ENCODE data around the gene LZTR1.

Gene LZTR1

DNA sequence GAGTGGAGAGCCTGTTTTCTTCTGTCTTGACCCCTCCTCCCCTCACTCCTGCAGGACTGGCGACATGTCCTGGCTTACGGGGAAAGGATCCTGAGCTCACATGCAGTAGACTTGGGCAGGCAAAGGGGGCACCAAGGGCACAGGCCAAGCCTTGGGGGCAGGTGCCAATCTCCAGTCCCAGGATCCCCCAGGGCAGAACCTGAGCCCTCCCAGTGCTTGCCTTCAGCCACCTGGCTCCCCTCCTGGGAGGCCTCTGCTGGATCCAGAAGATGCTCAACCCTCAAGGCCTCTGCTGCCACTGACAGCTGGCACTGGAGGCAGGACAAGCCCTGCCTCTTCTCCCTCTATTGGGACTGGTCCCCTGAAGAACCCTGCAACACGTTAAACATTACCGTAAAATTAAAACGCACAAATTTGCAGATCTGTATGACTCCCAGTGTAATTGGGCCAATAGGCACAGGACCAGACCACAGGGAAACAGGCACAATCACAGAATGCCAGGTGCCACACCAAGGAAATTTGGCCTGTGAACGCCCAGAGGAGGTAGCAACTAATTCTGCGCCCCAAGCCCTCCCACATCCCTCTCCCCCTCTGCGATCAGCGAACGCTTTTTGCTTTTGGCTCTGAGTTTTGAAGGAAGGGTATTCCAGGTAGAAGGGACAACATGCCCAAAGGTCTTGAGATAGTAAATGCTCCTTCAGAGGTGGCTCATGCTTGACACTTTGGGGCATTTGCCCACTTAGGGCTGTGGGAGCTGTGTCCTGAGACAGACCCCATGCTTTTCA, 967 bp upstream of the LZTR1 start:
- no peak for DNase-seq (ENCODE audit: low spot score)

DNA sequence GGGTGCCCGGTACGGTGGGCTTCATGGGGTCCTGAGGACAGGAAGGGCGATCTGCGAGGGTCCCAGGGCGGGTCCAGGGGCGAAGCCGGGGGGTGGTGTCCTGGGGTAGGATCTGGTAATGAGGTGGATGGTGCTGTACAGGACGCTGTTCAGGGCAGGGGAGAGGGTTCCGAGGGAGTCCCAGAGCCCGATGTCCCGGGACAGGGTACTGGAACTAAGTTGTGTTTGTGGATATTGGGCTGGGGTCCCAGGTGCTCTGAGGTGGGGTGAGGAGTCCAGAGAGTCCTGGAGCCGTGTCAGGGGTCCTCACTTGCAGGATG, 426 bp downstream of the LZTR1 start:
- no peak for DNase-seq (ENCODE audit: low spot score)

DNA sequence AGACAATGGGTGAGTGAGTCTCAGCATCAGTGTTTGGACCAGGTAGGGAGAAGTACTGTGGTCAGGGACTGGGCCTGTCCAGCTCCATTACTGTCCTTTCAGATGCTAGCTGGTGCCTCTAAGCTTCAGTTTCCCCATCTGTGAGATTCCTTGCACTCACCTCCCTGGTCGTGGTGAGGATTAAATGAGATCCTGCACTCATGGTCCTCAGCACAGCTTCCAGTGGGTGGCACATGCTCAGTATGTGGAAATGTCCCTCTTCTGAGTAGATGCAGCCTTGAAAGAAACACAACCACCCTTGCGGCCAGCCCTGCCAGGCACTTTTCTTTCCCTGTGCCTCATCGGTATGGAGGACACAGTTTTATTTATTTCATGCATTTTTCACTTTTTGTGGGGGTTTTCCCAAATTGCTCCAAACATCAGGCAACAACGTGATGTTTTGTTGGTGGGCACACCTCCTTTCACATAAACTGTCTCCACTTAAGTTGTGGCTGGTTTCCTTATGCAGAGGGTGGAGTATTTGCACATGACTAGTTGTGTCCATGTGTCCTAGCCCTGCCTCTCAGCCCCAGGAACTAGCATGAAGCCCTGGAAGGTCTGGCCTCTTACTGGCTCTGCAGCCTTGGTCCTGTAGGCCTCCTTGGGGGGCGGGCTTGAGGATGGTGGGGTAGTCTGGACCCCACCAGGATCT, 1.1 kb downstream of the LZTR1 start:
- no peak for DNase-seq (ENCODE audit: low spot score)

DNA sequence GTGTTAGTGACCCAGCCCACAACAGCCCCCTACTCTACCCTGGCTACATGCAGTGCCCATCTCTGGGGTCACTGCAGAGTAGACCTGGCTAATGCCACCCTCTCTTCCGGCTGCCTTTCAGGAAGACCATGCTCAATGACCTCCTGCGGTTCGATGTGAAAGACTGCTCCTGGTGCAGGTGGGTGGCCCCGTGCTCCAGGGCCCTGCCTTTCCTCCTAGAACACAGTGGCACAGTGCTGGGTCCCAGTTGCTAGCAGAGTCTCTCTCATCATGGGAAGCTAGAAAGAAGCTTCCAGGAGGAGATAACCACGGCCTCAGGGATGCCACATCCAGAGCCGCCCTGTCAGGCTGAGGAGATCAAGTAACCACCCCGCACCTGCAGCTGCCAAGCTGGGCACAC, 3.6 kb downstream of the LZTR1 start:
- no peak for DNase-seq (ENCODE audit: low spot score)

DNA sequence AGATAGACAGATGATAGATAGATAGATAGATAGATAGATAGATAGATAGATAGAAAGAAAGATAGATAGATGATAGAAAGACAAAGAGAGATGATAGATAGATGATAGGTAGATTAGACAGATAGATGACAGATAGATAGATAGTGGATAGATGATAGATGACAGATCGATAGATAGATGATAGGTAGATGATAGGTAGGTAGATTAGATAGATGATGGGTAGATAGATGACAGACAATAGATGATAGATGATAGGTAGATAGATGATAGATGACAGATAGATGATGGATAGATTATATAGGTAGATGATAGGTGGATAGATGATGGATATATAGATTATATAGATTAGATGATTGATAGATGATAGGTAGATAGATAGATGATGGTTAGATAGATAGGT, 4.3 kb downstream of the LZTR1 start:
- no peak for DNase-seq (ENCODE audit: low spot score)

DNA sequence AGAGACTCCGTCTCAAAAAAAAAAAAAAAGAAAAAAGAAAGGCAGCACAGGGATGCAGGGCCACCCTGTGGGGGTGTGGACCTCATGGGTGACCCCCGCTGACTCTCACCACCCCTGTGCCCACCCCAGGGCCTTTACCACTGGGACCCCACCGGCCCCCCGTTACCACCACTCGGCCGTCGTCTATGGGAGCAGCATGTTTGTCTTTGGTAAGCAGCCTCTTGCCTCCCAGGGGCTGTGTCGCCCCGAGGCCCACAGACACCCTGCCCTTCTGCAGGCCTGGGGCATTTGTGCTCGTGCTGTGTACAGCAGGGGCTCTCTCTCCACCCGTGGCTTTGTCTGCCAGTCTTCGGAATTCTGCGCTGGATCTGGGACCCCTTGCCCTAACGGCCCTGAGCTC, 5.3 kb downstream of the LZTR1 start:
- DNase-seq (ENCODE audit: low spot score), result no peak

DNA sequence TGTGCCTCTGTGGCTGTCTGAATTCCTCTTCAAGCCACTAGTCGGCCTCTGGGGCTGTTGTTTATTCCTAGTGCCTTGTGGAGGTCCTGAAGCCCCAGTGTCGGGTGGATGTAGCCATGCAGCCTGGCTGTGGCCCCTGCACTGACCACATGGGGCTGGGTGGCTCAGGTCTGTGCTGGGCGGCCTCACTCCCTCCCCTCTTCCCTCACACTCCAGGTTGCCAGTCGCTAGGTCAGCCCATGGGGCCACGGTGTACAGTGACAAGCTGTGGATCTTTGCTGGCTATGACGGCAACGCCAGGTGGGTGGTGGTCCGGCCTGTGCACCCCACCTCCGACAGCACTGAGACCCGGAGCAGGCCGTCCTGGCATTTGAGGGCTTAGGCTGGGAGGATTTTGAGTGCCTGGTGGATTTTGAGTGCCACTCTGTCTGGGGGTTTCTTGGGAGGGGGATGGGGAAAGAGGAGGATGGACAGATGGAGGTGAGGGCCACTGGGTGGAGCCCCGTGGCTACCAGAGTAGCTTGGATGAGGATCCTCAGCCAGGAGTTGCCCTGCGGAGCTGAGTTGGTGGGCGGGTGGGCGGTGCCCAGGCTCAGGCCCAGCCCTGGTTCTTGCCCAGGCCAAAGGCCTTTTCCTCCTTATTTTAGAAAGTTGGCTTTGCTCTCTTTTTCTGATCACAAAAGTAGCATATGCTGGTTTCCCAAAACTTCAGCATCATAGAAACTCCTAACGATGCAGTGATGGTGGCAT, 6.7 kb downstream of the LZTR1 start:
- no peak for DNase-seq (ENCODE audit: low spot score)

DNA sequence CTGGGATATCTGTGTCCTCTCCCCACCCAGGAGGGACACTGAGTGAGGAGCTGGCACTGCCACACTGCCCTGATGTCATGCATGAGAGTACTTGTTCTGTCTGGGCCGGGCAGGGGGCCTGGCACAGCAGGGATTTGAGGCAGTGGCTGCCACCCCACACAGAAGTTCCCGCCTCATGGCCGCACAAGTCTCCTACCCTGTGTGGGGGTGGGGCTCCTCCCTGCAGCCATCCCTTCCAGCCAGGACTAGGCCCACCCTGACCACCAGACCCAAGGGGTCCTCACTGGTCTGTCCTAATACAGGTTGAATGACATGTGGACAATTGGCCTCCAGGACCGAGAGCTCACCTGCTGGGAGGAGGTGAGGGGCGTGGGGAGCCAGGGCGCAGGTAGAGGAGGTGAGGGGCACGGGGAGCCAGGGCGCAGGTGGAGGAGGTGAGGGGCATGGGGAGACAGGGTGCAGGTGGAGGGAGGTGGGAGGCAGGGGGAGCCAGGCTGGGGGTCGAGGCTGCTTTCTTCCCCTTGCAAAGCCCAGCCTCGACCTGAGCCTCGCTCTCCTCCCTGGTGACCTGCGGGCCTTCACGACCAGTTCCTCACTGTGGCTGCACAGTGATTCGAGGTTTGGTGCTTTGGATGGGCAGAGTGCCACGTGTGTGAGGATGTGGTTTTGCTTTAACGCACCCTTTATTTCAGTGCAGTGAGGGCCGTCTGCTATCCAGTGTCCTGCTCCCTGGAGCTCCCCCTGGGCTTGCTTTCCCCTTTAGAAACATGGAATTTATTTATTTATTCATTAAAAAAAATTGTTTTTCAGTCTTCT, 7.4 kb downstream of the LZTR1 start:
- peak; percentile 27 for DNase-seq (ENCODE audit: low spot score)

DNA sequence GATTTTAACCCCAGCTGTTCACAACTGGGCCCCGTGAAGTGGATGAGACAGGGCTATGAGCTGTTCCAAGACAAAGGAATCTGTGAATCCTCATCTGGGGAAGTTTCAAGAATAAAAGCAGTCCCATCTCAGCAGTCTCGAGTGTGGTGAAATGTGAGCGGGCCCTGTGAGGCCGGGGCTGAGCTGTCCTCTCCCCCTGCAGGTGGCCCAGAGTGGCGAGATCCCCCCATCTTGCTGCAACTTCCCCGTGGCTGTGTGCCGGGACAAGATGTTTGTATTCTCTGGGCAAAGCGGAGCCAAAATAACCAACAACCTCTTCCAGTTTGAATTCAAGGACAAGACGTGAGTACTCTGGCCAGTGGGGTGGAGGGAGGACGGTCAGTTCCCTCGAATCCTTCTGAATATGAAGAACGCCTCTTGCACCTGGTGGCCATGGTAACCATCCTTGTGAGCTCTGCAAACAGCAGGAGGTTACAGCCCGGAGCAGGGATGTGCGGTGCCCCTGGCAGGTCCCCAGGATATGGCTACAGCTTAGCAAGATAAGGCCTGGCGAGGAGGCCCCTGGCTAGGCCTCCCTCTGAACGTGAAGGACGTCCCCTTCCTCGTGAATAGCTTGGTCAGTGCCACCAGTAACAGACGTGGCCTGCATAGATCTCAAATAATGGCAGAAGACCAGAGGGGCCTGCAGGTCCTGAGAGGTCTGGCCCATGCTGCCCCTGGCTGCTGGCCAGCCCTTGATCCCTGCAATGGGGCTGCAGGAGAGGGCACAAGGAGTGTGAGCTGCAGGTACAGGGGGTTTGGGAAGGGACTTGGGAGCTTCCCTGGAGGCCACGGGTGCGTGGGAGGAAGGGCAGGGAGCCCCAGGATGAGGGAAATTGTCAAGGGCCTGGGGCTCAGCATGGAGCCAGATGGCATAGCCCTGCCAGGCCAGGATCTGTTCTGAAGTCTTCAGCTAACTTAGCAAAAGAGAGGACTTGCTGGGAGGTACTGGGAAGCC, 8.4 kb downstream of the LZTR1 start:
- no peak for DNase-seq (ENCODE audit: low spot score)

DNA sequence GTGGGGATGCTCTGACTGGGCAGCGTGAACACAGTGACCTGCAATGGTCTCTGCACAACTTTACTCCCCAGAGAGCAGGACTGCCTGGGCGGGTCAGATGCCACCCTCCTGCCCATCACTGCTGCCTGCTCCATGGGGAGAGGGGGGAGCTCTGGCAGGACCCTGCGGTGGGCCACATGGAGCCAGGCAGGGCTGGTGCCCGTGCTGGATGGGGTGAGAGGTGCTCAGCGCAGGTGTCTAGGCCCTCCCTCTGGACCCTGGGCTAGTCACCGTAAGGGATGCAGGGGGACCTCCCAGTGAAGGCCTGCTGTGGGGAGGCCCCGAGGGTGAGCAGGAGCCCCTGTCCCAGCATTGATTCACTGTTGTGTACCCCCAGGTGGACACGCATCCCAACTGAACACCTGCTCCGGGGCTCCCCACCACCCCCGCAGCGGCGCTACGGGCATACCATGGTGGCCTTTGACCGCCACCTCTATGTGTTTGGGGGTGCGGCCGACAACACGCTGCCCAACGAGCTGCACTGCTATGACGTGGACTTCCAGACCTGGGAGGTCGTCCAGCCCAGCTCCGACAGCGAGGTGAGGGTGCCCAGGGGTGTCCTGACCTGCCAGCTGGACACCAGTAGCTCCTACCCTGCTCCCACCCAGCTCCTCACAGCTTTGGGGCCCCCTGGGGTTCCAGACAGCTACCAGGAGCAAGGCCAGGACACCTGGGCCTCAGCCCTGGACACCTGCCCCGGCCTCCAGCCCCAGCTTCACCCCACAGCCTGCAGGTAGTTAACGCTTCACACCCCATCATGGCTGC, 9.4 kb downstream of the LZTR1 start:
- DNase-seq (ENCODE audit: low spot score), result no peak

DNA sequence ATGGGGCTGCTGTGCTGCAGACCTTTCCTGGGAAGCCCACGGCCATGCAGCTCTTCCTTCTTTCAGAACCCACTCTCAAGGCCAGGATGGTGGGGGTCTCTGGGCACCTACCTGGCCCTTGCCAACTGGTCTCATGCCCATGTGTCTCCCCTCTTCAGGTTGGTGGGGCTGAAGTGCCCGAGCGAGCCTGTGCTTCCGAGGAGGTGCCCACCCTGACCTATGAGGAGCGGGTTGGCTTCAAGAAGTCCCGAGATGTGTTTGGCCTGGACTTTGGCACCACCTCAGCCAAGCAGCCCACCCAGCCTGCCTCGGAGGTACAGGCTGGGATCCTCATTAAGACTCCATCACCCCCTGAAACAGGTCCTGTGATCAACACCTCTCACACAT, 10.0 kb downstream of the LZTR1 start:
- DNase-seq (ENCODE audit: low spot score), result no peak

DNA sequence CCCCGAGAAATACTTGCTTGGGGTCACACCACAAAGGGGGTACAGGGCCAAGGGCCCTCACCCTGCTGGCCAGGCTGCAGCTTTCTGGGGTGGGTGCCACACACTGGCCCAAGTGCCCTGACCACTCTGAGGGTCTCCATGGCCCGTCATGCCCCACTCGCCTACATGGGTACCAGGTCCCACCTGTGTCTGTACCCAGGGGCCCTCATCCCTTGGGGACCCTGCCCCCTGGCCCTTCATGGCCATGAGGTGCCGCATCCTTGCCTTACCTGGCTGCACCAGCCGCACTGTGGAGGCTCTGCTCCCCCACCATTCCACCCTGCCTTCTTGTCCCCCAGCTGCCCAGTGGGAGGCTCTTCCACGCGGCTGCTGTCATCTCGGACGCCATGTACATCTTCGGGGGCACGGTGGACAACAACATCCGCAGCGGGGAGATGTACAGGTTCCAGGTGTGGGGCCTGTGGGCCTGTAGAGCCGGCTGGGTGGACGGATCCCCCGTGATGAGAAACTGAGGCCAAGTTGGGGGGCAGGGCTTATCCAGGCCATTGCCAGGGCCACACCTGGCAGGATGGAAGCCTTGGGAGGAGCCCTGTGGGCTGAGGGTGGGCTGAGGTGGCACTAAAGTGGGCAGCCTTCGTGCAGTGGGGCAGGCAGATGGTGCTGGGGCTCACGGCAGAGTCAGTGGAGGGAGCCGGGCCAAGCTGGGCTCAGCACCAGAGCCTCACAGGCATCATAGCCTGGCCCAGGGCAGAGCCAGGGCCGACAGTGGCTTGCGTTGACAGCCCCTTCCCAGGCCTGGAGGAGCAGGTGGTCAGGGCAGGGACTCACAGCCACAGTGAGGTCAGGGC, 10.6 kb downstream of the LZTR1 start:
- no peak for DNase-seq (ENCODE audit: low spot score)

DNA sequence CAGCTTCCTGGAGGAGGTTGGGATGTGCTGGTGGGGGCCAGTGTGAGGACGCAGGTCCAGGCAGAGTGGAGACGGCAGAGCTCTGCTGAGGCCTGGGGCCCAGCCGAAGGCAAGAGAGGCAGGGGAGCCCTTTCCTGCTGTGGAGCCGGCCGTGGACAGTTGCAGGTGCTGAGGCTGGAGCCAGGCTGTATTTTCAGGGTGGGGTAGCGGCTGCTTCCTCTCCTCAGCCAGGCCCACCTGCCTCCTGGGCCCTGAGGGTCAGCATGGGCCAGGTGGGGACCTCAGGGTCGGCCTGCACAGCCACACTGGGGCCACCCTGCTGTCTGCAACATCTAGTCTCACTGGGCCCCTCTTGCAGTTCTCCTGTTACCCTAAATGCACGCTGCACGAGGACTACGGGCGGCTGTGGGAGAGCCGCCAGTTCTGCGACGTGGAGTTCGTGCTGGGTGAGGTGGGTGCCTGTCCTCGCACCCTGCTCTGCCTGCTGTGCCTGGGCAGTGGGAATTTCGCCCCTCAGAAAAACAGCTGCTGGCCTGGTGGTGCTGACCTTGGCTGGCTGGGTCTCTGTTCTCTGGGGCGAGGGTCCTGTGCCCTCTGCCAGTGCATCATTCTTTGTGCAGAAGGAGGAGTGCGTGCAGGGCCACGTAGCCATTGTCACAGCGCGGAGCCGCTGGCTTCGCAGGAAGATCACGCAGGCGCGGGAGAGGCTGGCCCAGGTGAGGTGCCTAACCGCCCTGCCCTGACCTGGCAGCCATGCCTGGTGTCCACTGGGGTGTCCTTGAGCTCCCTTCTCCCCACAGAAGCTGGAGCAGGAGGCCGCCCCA, 11.4 kb downstream of the LZTR1 start:
- DNase-seq (ENCODE audit: low spot score), result no peak

DNA sequence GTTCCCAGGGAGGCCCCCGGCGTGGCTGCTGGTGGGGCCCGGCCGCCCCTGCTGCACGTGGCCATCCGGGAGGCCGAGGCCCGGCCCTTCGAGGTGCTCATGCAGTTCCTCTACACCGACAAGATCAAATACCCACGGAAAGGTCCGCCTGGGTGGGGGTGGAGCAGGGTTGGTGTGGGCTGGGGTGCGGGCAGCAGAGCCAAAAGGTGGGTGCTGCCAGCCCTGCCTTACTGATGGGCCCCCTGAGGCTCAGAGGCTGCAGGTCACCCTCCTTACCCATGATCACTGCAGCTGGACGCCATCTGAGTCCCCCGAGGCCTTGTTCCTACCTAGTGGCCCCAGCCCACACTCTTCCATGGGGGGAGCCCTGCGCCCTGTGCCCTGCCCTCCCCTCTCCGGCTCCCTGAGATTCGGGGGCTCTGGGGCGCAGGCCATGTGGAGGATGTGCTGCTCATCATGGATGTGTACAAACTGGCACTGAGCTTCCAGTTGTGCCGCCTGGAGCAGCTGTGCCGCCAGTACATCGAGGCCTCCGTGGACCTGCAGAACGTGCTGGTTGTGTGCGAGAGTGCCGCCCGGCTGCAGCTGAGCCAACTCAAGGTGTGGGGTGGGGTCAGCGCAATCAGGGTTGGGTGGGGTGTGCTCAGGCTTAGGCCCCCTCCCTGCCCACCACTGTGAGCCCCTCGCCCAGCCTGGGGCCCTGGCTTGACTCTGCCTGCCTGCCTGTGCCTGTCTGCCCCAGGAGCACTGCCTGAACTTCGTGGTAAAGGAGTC, 12.2 kb downstream of the LZTR1 start:
- DNase-seq (ENCODE audit: low spot score), result no peak

DNA sequence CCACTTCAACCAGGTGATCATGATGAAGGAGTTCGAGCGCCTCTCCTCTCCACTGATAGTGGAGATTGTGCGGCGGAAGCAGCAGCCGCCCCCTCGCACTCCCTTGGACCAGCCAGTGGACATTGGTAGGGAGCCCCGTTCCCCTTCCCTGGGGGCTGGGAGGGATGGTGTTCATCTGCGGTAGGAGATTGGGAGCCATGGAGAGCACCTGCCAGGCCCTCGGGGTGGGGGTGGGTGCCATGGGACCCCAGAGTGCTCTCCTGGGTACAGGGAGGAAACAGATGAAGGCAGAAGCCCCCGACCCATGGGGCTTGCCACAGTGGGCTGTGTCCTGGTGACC, 12.8 kb downstream of the LZTR1 start:
- DNase-seq (ENCODE audit: low spot score), result no peak

DNA sequence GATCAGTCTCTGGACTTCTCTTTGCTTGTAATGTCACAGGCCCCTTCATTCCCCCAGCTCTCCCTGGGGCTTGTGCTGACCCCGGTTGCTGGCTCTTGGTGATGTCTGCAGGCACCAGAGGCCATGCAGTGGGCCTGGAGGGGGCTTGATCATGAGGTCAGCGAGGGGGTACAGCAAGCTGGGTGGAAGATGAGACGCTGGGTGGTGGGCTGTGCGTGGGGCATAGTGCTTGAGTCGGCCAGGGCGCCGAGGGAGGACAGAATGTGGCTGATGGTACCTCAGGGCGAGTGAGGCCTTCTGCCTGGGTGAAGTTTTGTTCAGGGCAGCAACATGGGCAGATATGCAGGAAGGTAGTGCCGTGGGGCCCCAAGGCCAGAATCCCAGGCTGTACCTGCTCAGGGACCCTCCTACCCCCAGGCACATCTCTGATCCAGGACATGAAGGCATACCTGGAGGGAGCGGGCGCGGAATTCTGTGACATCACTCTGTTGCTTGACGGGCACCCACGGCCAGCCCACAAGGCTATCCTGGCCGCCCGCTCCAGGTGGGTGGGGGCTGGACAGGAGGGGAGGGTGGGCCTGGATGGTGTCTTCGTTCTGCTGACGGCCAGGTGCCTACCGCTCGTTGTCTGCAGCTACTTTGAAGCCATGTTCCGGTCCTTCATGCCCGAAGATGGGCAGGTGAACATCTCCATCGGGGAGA, 13.4 kb downstream of the LZTR1 start:
- no peak for DNase-seq (ENCODE audit: low spot score)

DNA sequence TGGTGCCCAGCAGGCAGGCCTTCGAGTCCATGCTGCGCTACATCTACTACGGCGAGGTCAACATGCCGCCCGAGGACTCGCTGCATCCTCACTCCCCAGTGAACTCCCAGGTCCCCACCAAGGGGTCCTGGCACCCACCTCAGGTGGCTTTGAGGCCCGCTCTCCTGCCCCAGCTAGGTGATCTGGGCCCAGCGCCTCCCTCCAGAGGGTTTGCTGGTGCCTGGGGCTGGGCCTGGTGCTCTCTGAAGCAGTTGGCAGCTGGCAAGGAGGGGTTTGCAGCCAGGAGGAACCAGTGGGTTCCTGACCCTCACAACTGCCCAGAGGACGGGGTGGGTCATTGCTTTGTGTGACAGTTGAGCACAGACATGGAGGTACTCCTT, 13.9 kb downstream of the LZTR1 start:
- no peak for DNase-seq (ENCODE audit: low spot score)

Measured in kidney tubule cell (primary cell).